ENCODE data around the gene RSPH1. TPM values are rescaled to one million over a fixed set of nuclear protein-coding genes. Genes with fewer than 3 reads are reported as not detected.

The RSPH1 gene
- total and polyA plus RNA-seq, 2 of the 4 experiments (the other 2 are of a cell fraction): not detected

DNA sequence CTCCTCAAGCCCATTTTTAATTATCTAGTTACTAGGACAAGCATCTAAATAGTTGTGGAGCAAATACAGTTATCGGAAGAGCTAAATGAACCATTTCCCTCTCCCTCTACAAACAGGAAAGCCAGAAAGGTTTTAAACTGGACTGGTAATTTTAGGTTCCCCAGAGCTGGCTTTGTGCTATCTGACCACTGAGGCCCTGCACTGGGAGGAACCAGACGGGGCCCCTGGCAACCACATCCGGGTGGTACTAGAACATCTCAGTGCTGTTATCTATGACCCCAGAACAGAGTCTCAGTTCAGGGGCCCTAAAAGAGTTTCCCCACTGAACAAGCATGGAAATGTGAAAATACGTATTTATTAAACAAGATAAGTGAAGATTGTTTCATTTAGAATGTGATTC, 7.7 kb upstream of the RSPH1 start:
- CTCF ChIA-PET: no interaction called here
- 40% methylated on average over 1 of the region's 4 CpGs; no CpG with 5 or more reads in 1 of the 2 experiments for WGBS, 2 experiments (ENCODE audit: extremely low coverage in 2 of 2, insufficient read length in 1 of 2)

More for the DNA sequence above, 7.7 kb upstream of the RSPH1 start:
- H2BK120ac ChIP-seq (ENCODE audit: low read depth, low read length): no peak overlapping the region
- H3K56ac ChIP-seq (ENCODE audit: extremely low read depth, insufficient read depth, low read length): no peak overlapping the region
- peaks cover 12% of the 10 kb centered on the region for H3K27me3 ChIP-seq (ENCODE audit: control insufficient read depth, insufficient read depth, low read length)
- no peak overlapping the region for H3K14ac ChIP-seq (replicated peaks; ENCODE audit: low read depth, low read length)
- H3K23ac ChIP-seq (ENCODE audit: low read depth, low read length): no peak overlapping the region
- no peak overlapping the region for H4K8ac ChIP-seq (ENCODE audit: low read depth in 2 of 2, low read length in 2 of 2)
- H3K79me1 ChIP-seq (ENCODE audit: low read depth in 1 of 2, low read length in 2 of 2): no peaks in the 10 kb centered on the region
- DNase-seq: no peak
- in situ Hi-C loops (cut with MboI; ENCODE audit: low sequenced_read_pairs) (no loop called here), intact Hi-C loops (cut with micrococcal nuclease) (no loop called here), dilution Hi-C loops (cut with HindIII; ENCODE audit: low sequenced_read_pairs, unreplicated experiment) (no loop called here)
- no peak overlapping the region for H3K9ac ChIP-seq (ENCODE audit: low read depth, low read length)
- H4K20me1 ChIP-seq (ENCODE audit: insufficient read depth, low read length): no peaks in the 10 kb centered on the region
- no peak overlapping the region for H2BK15ac ChIP-seq (ENCODE audit: low read depth, low read length)
- H3K27ac ChIP-seq (ENCODE audit: insufficient read depth, low read length): no peak overlapping the region
- no peak overlapping the region for H2AK9ac ChIP-seq (replicated peaks; ENCODE audit: low read depth, low read length, poor library complexity)
- no peak overlapping the region for H3K4me2 ChIP-seq (ENCODE audit: low read depth, low read length)
- no peak overlapping the region for H4K5ac ChIP-seq (ENCODE audit: low read depth, low read length)
- no TSS peak for BruUV-seq (replicated peaks)
- POLR2A ChIA-PET (ENCODE audit: unreplicated experiment): no interaction called here
- H3K9me1 ChIP-seq (ENCODE audit: insufficient read depth, low read length): no peaks in the 10 kb centered on the region
- H2AFZ ChIP-seq (replicated peaks; ENCODE audit: low read length, poor library complexity): no peak overlapping the region
- no peak for TF ChIP-seq POLR2A (IDR thresholded peaks at IDR 0.05; ENCODE audit: low read depth, low read length)
- no peak for TF ChIP-seq CEBPB (IDR thresholded peaks at IDR 0.05; ENCODE audit: low read depth, low read length)
- TF ChIP-seq NFE2L2 (IDR thresholded peaks at IDR 0.05; ENCODE audit: low read depth, low read length): no peak
- ATAC-seq (ENCODE audit: low read depth): no peak
- H3K4me3 ChIP-seq (ENCODE audit: insufficient read depth, low read depth, low read length): no peak overlapping the region
- H3K4me1 ChIP-seq (ENCODE audit: control insufficient read depth, insufficient read depth, low read length): no peaks in the 10 kb centered on the region
- no peaks in the 10 kb centered on the region for H3K36me3 ChIP-seq (ENCODE audit: control insufficient read depth, insufficient read depth, low read length)
- H2BK20ac ChIP-seq (ENCODE audit: low read depth, low read length): no peak overlapping the region
- H3K9me3 ChIP-seq (ENCODE audit: control insufficient read depth, insufficient read depth, low read length): no peaks in the 10 kb centered on the region
- no peak overlapping the region for H2AK5ac ChIP-seq (ENCODE audit: low read depth, low read length)
- H3K18ac ChIP-seq (ENCODE audit: low read depth, low read length): no peak overlapping the region
- no peak overlapping the region for H3K4ac ChIP-seq (ENCODE audit: low read depth, low read length)
- no peak overlapping the region for H4K91ac ChIP-seq (ENCODE audit: insufficient read depth, low read depth, low read length)
- no peak overlapping the region for H2BK5ac ChIP-seq (ENCODE audit: low read depth, low read length, poor library complexity, severe bottlenecking)

All from IMR-90 (cell line).